HUES48 (cell line): ENCODE data around the gene ST8SIA5.

Source experiments
- H3K27ac ChIP-seq: one replicate; pipeline ENCODE4 v1.7.0; 2013; ENCODE audit warnings: low read depth, low read length, inconsistent platforms
- H3K27me3 ChIP-seq: 2 replicates; pipeline ENCODE4 v1.6.1; 2013; ENCODE audit warnings: mild to moderate bottlenecking, low read length; ENCODE audit not compliant: control insufficient read depth, insufficient read depth
- H3K36me3 ChIP-seq: 2 replicates; pipeline ENCODE4 v1.6.1; 2013; ENCODE audit warnings: low read length; ENCODE audit not compliant: control insufficient read depth, insufficient read depth
- H3K4me1 ChIP-seq: 2 replicates; pipeline ENCODE4 v1.6.1; 2013; ENCODE audit warnings: mild to moderate bottlenecking, low read length; ENCODE audit not compliant: control insufficient read depth, insufficient read depth
- H3K4me3 ChIP-seq: 2 replicates; pipeline ENCODE4 v1.5.1; 2013; ENCODE audit warnings: mild to moderate bottlenecking, low read depth, low read length
- H3K9ac ChIP-seq: 2 replicates; pipeline ENCODE4 v1.6.1; 2013; ENCODE audit warnings: mild to moderate bottlenecking, low read depth, low read length, moderate library complexity
- H3K9me3 ChIP-seq: 2 replicates; pipeline ENCODE4 v1.6.1; 2013; ENCODE audit warnings: low read length; ENCODE audit not compliant: control insufficient read depth, insufficient read depth

Gene ST8SIA5

GRCh38 chr18:46646468-46646867, 110.4 kb downstream of the ST8SIA5 start:
- no peak overlapping the region for H3K4me3 ChIP-seq
- H3K36me3 ChIP-seq: no peaks in the 10 kb centered on the region
- H3K9ac ChIP-seq: no peak overlapping the region
- no peaks in the 10 kb centered on the region for H3K4me1 ChIP-seq
- H3K27ac ChIP-seq: no peak overlapping the region
- no peaks in the 10 kb centered on the region for H3K27me3 ChIP-seq
- H3K9me3 ChIP-seq: no peaks in the 10 kb centered on the region

- Histone ChIP-seq H3K9me3 (no peaks in the 10 kb centered on the region), H3K27ac (no peak overlapping the region), H3K4me3 (no peak overlapping the region), H3K27me3 (no peaks in the 10 kb centered on the region), H3K4me1 (no peaks in the 10 kb centered on the region), H3K9ac (no peak overlapping the region), H3K36me3 (no peaks in the 10 kb centered on the region)
These were observed 114.3 kb downstream of the ST8SIA5 start for GRCh38 chr18:46642561-46642960.

GRCh38 chr18:46641917-46642316, 114.9 kb downstream of the ST8SIA5 start:
- Histone ChIP-seq H3K27ac (no peak overlapping the region), H3K9me3 (no peaks in the 10 kb centered on the region), H3K4me1 (no peaks in the 10 kb centered on the region), H3K36me3 (no peaks in the 10 kb centered on the region), H3K4me3 (no peak overlapping the region), H3K27me3 (no peaks in the 10 kb centered on the region), H3K9ac (no peak overlapping the region)

- no peaks in the 10 kb centered on the region for H3K27me3 ChIP-seq
- no peaks in the 10 kb centered on the region for H3K9me3 ChIP-seq
- H3K36me3 ChIP-seq: no peaks in the 10 kb centered on the region
- no peak overlapping the region for H3K27ac ChIP-seq
- no peak overlapping the region for H3K9ac ChIP-seq
- H3K4me3 ChIP-seq: no peak overlapping the region
- no peaks in the 10 kb centered on the region for H3K4me1 ChIP-seq
These were observed 117.5 kb downstream of the ST8SIA5 start for GRCh38 chr18:46639386-46639785.

- Histone ChIP-seq H3K4me1 (no peaks in the 10 kb centered on the region), H3K9ac (no peak overlapping the region), H3K36me3 (no peaks in the 10 kb centered on the region), H3K27me3 (no peaks in the 10 kb centered on the region), H3K9me3 (no peaks in the 10 kb centered on the region), H3K4me3 (no peak overlapping the region), H3K27ac (no peak overlapping the region)
These were observed 120.7 kb downstream of the ST8SIA5 start for GRCh38 chr18:46636040-46636630.

- Histone ChIP-seq H3K27ac (no peak overlapping the region), H3K9me3 (no peaks in the 10 kb centered on the region), H3K27me3 (no peaks in the 10 kb centered on the region), H3K4me3 (no peak overlapping the region), H3K4me1 (no peaks in the 10 kb centered on the region), H3K36me3 (no peaks in the 10 kb centered on the region), H3K9ac (no peak overlapping the region)
These were observed 124.3 kb downstream of the ST8SIA5 start for GRCh38 chr18:46632401-46633071.

GRCh38 chr18:46630991-46631390, 125.9 kb downstream of the ST8SIA5 start:
- no peak overlapping the region for H3K27ac ChIP-seq
- H3K4me3 ChIP-seq: no peak overlapping the region
- H3K9me3 ChIP-seq: no peaks in the 10 kb centered on the region
- H3K4me1 ChIP-seq: no peaks in the 10 kb centered on the region
- no peaks in the 10 kb centered on the region for H3K27me3 ChIP-seq
- no peaks in the 10 kb centered on the region for H3K36me3 ChIP-seq
- H3K9ac ChIP-seq: no peak overlapping the region

- Histone ChIP-seq H3K27me3 (no peaks in the 10 kb centered on the region), H3K9me3 (no peaks in the 10 kb centered on the region), H3K27ac (no peak overlapping the region), H3K4me1 (no peaks in the 10 kb centered on the region), H3K4me3 (no peak overlapping the region), H3K9ac (no peak overlapping the region), H3K36me3 (no peaks in the 10 kb centered on the region)
These were observed 126.7 kb downstream of the ST8SIA5 start for GRCh38 chr18:46630160-46630559.

GRCh38 chr18:46629361-46629760, 127.5 kb downstream of the ST8SIA5 start:
- no peaks in the 10 kb centered on the region for H3K36me3 ChIP-seq
- H3K9ac ChIP-seq: no peak overlapping the region
- H3K9me3 ChIP-seq: no peaks in the 10 kb centered on the region
- no peak overlapping the region for H3K4me3 ChIP-seq
- no peaks in the 10 kb centered on the region for H3K4me1 ChIP-seq
- H3K27me3 ChIP-seq: no peaks in the 10 kb centered on the region
- H3K27ac ChIP-seq: no peak overlapping the region

GRCh38 chr18:46628206-46628605, 128.6 kb downstream of the ST8SIA5 start:
- Histone ChIP-seq H3K27ac (no peak overlapping the region), H3K9me3 (no peaks in the 10 kb centered on the region), H3K27me3 (no peaks in the 10 kb centered on the region), H3K9ac (no peak overlapping the region), H3K4me1 (no peaks in the 10 kb centered on the region), H3K4me3 (no peak overlapping the region), H3K36me3 (no peaks in the 10 kb centered on the region)

- Histone ChIP-seq H3K4me3 (no peak overlapping the region), H3K27me3 (no peaks in the 10 kb centered on the region), H3K27ac (no peak overlapping the region), H3K9me3 (no peaks in the 10 kb centered on the region), H3K36me3 (no peaks in the 10 kb centered on the region), H3K9ac (no peak overlapping the region), H3K4me1 (no peaks in the 10 kb centered on the region)
These were observed 129.7 kb downstream of the ST8SIA5 start for GRCh38 chr18:46627136-46627535.
